ENCODE data around the gene HLA-A. TPM values are rescaled to one million over a fixed set of nuclear protein-coding genes. Genes with fewer than 3 reads are reported as not detected.

HLA-A gene
- total and polyA plus RNA-seq, 2 donors (not counting 3 experiments of a cell fraction or from before 2014, with no cell fraction given) = 294 to 822 TPM

- Histone ChIP-seq H3K27me3 (ENCODE audit: control insufficient read depth in 2 of 2, insufficient read depth in 2 of 2, low read length in 2 of 2) (peaks cover 10 to 20% of the 10 kb centered on the region in 2 experiments), H3K4me1 (ENCODE audit: control insufficient read depth, extremely low read depth, insufficient read depth, low read length) (no peaks in the 10 kb centered on the region), H3K9me1 (replicated peaks; ENCODE audit: control insufficient read depth, extremely low read depth, insufficient read depth, low read length) (no peaks in the 10 kb centered on the region), H4K20me1 (replicated peaks; ENCODE audit: control insufficient read depth, extremely low read depth, insufficient read depth, low read length) (no peaks in the 10 kb centered on the region), H3K9me3 (replicated peaks; ENCODE audit: control insufficient read depth, insufficient read depth, low read length) (no peaks in the 10 kb centered on the region), H2AFZ (ENCODE audit: low read depth, low read length) (no peak overlapping the region), H3K4me2 (ENCODE audit: insufficient read depth, low read length) (no peak overlapping the region), H3K79me2 (ENCODE audit: control insufficient read depth, insufficient read depth, low read length) (no peaks in the 10 kb centered on the region), H3K36me3 (ENCODE audit: control insufficient read depth in 2 of 2, extremely low read depth in 1 of 2, insufficient read depth in 2 of 2, low read length in 2 of 2) (no peaks in the 10 kb centered on the region), H3K9ac (replicated peaks; ENCODE audit: extremely low read depth, insufficient read depth, low read length) (no peak overlapping the region), H3K27ac (ENCODE audit: insufficient read depth, low read depth, low read length) (no peak overlapping the region), H3K4me3 (replicated peaks in 1 of 3; ENCODE audit: insufficient read depth in 1 of 3, low read depth in 1 of 3, low read length in 3 of 3) (no peak overlapping the region)
- intact Hi-C loops (cut with micrococcal nuclease) = no loop called here
- TF ChIP-seq JUN (IDR thresholded peaks at IDR 0.05; ENCODE audit: borderline replicate concordance, insufficient read depth, insufficient read length, low read depth) (no peak), FOS (IDR thresholded peaks at IDR 0.05; ENCODE audit: borderline replicate concordance, insufficient read depth, low read length) (no peak), EZH2 (IDR thresholded peaks at IDR 0.05; ENCODE audit: borderline replicate concordance, low read depth, low read length, severe bottlenecking) (no peak), GATA2 (IDR thresholded peaks at IDR 0.05; ENCODE audit: insufficient read depth, insufficient read length, low read depth, low read length) (no peak), POLR2AphosphoS5 (IDR thresholded peaks at IDR 0.05; ENCODE audit: insufficient read depth, low read depth, low read length) (no peak), MAX (IDR thresholded peaks at IDR 0.05; ENCODE audit: insufficient read depth, insufficient read length) (no peak), CTCF (IDR thresholded peaks at IDR 0.05; ENCODE audit: extremely low read depth in 1 of 2, insufficient read depth in 1 of 2, low read depth in 1 of 2, low read length in 2 of 2) (no peak)
- ChIA-PET POLR2A (no interaction called here), CTCF (no interaction called here)
- FAIRE-seq = no peak
- DNase-seq (ENCODE audit: low read depth, low spot score) = no peak
- no TSS peak for BruUV-seq (replicated peaks)
- dilution Hi-C loops (cut with MboI; ENCODE audit: extremely low pct_ligation_motif_present, low sequenced_read_pairs) = no loop called here
These were observed 25.6 kb upstream of the HLA-A start for GRCh38 chr6:29916741-29917140.
